GM21390 (cell line): ENCODE results near the gene TMEM117.
"Not testable (repeated sequence)": the region's sequence is repeated elsewhere in the genome, so short reads cannot be mapped to it uniquely, and the experiment has no call there.

Experiments
- ATAC-seq: cut with Tn5 transposase; IDR thresholded peaks from one replicate; pipeline ENCODE4 v1.9.1; 2021; ENCODE audit not compliant: unreplicated experiment

The TMEM117 gene

DNA sequence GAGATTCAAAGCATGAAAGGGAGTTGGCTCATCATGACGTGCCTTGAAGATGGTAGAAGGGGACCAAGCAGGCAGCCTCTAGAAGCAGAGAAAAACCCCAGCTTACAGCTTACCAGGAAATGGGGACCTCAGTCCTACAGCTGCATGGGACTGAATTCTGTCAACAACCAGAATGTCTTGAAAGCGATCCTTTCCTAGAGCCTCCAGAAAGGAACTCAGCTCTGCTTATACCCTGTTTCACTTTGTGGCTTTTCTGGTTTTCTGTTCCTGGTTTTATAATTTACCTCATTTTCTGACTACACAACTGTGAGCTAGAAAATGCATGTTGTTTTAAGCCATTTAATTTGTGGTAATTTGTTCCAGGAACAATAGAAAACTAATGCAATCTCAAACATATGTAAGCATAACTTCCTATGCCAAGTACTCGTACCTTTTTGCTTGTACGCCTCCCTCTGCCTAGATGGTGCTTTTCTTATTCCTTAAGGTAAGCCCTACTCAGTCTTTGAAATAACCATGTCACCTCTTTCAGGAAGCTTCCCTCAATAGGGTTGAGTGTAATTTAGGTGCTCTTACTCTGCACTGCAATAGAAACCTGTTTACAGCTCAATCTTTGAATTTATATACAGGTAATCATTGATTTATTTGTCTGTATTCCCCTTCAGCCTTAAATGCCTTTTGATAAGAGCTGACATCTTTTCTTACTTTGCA is 348.8 kb downstream of the TMEM117 start:
- ATAC-seq = peak; percentile 94

DNA sequence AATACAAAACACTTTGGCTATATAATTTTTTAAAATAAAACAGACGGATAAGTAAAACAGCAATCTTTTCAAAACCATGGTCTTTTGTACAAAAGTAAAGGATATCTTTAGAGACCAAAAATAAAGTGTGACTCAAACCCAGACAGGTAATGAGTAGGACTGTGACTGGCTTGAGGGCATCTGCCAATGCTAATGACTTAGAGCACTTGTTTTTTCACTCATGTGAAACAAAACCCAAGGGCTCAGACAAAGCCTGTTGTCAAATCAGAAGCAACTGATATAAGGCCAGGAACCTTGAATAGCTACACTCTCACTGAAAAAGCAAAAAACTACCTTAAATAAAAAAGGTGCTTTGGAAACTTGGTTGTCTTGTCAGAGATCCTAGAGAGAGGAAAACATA is 357.4 kb downstream of the TMEM117 start:
- ATAC-seq = peak; percentile 98

DNA sequence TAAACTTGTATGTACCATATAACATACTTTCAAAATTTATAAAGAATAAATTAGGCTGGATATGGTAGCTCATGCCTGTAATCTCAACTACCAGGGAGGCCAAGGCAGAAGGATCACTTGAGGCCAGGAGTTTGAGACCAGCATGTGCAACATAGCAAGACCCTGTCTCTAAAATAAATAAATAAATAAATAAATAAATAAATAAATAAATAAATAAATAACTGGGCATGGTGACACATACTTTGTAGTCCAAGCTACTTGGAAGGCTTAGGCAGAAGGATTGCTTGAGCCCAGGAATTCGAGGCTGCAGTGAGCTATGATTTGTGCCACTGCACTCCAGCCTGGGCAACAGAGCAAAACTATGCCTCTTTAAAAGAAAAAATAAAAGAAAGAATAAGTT is 359.8 kb downstream of the TMEM117 start:
- ATAC-seq = not testable (repeated sequence)

DNA sequence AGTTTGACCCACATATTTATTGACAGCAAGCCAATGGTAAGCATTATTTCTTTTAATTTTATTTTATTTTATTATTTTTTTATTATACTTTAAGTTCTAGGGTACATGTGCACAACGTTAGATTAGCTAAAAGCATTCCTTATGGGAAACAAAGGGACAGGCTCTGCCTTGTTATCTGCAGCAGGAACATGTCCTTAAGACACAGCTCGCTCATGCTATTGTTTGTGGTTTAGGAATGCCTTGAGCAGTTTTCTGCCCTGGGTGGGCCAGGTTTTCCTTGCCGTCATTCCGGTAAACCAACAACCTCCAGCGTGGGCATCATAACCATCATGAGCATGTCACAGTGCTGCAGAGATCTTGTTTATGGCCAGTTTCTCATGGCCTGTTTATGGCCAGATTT is 370.2 kb downstream of the TMEM117 start:
- ATAC-seq = no peak

DNA sequence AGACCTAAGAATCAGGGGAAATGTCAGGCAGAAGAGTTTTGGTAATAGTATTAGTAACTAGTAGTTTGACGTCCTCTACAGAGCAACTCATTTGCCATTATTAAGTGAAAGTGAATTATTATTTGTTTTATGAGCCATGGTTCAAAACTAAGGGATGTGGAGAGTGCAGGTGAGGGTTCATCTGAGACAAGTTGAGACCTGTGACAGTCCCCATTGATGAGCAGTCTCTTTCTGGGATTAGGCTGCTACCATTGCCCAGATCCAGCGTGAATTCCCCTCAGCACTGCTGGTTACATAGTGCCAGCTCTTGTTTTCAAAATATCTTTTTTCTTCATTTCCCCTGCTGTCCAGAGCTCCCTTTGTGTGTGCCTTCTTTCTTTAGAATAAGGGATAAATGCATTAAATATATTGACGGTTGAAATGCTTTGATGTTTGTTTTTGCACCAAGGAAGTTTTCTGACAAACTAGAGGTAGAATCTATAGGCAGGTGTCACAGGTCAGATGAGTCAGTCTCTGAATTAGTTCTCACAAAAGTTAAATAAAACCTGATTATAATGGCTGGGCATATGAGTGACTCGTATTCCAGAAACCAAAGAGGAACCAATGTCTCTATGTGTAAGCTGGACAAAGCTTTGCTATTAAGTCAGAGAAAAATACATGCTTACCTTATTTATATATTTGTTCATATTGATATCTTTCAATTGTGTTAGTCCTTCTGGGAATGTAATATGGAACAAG is 381.4 kb downstream of the TMEM117 start:
- no peak for ATAC-seq

DNA sequence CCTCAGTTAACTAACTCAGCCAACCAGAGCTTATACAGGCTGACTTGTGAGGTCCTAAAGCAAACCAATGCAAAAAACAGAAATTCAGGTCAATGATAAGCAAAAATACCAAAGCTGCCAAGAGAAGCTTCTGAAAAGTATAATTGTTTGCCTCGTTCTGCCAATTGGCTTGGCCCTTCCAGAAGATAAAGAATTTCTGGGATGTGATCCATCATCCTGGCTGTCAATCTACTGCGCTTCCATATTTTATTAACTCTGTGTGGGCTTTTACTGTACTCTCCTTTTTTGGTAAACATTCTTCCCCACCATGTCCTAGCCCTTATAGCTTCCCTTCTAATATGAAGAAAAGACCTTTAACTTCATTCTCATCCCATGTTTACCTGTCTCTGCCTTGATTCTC is 387.9 kb downstream of the TMEM117 start:
- no peak for ATAC-seq

DNA sequence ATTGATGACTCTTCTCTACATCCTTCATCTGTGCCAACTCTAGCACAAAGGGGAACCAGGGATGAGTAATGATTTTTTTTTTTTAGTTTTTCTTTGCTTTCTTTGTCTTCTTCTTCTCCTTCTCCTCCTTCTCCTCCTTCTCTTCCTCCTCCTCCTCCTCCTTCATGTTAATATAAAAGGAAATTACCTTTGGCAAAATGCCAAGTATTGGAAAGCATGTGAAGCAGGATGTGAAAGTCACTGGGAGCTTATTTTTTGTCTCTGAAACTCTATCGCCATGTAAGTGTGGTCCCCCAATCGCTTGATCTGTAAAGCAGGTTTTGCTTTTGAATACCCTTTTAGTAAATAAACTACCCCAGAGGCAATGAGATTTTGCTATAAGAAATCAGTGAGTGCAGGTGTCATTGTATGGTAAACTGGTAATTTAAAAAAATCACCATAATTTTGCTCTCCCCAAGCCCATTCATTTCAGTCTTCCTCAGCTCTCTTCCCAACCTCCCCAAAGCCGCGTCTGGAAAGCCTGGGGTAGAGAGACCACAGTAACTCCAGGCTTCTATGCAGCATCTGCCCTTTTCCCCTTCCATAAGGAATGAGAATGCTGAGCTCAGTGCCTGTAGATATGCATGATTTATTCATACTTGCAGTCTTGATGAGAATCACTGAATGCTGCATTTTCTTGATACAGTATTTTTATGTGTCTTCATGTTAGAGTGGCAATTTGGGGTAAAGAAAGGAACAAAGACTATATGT is 388.7 kb downstream of the TMEM117 start:
- no peak for ATAC-seq

DNA sequence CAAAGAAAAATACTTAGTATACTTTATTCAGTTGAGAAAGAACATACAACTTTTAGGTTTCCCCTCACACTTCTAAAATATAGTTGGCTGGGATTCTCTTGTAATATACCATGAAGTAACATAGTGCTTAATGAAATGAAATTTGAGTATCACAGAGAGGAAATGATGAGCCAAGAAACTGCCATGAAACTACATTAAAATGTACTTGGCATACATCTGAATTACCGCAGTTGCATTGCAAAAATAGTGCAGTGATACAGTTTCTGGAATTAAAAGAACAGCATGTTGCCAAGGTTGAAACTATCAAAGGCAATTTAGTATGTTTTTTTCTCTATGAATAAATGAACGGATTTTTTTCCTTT is 389.2 kb downstream of the TMEM117 start:
- ATAC-seq = no peak

DNA sequence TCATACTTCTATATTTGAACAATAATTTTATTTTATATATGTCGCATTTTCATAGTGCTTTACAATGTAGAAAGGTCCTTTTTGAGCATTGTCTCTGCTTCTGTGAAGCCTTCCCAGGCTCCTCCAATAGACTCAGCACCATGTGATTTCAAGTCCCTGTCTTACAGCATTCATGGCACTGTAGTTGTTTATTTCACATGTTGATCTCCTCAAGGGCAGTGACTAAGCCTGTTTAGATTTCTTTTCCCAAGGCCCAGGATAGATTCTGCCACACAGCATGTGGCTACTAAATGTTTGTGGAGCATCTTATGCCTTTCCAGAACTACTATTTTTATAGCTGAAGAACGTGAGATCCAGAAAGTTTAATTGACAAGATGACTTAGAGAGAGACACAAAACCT is 391.7 kb downstream of the TMEM117 start:
- no peak for ATAC-seq

DNA sequence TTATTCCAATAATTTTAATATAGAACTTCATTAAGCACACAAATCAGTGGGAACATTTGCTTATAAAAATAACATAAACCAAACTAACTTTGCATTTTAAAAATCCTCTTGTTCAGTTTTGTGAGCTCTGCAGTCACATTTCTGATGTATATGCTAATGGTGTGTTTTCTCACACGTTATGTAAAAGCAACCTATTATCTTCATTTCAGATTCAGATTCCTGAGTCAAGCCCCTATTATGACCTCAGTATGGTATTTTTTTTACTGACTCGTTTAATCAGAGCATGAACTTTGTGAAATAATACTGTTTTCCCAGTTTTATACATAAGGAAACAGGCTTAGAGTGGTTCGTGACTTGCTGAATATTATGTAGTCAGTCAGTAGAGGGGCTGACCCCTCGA is 394.0 kb downstream of the TMEM117 start:
- ATAC-seq = no peak

DNA sequence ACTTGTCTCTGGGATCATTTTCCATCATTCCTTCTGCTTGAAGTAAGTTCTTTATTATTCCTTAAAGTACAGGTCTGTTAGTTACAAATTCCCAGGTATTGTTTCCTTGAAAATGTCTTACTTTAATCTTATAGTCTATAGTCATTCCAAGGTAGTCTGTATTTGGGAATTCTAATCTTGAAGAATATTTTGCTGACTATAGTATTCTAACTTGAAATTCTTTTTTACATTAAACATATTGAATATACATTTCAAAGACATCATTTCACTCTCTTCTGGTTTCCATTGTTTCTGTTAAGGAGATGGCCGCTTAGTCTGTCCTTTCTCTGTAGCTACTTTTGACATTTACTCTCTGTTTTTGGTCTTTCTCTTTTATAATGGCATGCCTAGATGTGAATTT is 399.8 kb downstream of the TMEM117 start:
- no peak for ATAC-seq

DNA sequence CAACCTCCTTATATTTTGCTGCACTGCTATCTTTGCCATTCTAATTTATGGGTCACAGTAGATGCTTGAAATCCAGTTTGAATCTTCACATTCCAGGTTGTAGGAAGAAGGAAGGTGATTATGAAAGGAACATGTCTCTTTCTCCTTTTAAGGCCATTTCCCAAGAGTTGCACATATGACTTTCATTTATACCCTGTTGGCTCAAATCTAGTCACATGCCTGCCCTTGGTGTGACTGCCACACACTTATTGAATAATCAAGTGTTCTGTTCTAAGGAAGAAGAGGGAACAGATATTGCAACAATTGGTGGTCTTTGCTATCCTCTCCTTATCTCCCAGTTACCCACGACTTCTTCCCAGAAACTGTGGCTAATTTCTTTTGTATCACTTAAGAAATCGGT is 404.3 kb downstream of the TMEM117 start:
- ATAC-seq = no peak

DNA sequence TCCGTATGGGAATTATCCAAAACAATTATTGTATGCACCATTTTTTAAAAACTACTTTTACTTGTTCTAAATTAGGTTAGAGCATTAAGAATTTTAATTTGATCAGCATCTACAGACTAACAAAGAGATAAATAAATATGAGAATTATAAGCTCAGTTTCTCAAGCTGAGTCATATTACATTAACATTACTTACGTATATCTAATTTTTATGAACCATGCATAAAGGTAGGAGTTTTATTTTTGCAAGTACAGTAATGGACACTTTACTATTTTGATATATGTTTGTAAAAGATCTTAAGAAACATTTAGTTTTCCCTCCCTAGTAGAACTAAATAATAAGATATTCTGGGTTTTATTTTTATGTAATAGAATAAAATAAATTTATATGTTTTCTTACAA is 410.1 kb downstream of the TMEM117 start:
- ATAC-seq = no peak

DNA sequence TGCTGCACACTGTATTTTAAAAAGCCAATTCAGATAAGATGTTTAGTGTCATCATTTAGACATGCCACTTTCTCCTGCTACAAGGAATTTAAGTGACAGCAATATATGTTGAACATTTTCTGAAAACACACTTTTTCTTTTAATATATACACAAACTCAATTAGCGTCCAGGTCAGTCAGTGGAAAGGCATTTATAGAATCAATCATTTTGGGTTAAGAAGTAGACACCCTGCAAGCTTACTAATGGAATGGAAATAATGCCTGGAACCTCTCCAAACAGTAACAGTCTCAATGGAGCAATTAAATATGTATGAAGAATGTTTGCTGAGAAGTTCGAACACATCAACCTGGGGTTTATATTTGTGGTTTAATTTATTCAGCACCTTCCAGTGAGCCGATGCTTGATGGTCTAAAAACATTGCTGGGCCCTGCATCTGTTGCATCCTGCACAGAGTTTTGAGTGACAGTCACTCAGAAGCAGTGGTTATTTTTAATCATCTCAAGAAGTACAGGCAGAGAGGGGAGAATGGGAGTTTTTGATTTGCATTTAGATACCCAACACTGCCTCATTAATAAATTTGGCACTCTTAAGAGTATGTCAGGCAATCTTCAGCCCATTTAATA is 410.7 kb downstream of the TMEM117 start:
- ATAC-seq = no peak

DNA sequence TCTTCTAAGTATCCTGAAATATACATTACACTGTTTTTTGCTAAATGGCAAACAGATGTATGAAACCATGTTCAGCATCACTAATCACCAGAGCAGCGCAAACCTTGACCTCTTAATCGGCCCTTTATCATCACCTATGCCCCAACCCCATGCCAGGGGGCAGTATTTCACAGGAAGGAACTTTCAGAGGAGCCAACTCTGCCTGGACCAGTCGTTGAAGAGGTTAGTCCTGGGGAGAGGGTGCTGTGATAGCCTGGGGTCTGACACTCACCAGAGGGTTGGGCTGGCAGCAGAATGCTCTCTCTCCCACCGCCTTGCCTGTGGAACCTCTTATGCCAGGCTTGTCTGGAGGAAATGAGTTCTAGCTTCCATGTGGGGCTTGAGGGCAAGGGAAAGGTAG is 411.7 kb downstream of the TMEM117 start:
- ATAC-seq = no peak

DNA sequence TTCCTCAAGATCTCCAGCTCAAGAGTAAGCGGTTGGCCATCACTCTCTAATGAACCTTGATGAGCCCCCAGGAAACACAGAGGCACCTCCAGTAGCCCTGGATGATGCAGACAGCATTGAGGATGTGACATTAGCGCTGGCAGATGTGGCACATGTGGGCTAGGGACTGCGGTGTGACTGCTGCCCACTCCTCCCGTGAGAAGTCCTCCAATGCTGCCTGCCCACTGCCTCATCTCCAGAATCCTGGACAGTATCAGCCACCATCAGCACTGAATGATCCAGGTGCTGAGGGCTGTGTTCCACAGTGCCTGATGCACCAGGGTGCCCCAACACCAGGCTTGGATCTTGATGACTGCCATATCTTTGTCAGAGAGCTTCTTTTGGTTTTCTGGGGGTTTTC is 412.6 kb downstream of the TMEM117 start:
- no peak for ATAC-seq

DNA sequence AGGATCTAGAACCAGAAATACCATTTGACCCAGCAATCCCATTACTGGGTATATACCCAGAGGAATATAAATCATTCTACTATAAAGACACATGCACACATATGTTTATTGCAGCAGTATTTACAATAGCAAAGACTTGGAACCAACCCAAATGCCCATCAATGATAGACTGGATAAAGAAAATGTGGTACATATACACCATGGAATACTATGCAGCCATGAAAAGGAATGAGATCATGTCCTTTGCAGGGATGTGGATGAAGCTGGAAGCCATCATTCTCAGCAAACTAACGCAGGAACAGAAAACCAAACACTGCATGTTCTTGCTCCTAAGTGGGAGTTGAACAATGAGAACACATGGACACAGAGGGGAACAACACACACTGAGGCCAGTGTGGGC is 414.6 kb downstream of the TMEM117 start:
- not testable (repeated sequence) for ATAC-seq

DNA sequence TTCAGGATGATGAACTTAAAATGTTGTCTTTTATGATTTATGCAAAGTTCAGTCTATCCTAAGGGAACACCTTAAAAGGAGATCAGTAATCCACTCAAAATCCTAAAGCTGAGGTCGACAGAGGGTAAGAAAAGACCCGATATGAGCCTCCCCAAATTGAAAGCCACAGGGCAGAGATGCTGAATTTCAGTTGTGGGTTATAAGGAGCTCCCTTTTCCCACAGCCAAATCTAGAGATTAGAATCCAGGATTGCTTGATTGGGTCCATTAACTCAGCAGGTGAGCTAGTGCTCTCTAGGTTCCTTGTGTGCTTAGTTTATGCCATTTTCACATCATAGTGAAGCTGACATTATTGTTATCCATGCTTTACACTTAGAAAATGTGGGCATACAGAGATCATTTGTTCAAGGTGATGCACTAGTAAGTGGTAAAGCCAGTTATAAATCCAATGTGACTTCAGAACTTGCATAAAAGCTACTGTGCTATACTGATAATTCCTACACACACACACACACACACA is 417.5 kb downstream of the TMEM117 start:
- no peak for ATAC-seq

DNA sequence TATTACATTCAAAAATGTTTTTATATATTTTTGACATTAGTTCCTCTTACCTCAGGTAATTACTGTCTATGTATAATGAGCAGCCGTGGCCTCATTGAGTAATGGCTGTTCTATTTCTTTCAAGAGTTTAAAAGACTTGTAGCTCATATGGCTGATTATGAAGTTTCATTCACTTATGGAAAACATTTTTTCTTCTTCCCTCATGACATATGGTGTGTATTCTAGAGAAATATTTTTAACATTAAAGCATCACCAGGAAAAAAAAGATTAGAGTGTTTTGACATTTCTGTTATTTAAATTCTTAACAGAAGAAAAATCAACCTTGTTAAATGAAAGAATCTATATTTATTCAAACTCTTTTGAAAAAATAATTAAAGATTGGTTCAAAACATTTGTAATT is 422.4 kb downstream of the TMEM117 start:
- no peak for ATAC-seq

DNA sequence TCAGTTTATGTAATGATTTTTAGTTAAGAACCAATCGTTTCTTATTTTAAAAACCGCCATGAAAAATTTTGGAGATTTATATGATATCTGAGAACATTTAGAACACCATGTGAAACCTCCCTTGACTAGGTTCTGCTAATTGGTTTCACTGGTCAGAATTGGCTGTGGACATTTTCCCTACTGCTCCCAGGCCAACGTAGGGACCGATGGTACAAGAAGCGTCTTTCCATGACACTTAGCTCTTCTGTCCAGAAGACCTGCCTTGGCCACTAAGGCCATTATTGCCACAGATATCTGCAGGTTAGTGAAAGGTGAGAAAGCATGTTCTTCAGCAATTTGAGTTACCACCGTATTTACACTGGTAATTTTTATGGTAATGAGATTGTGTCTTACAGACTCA is 424.0 kb downstream of the TMEM117 start:
- no peak for ATAC-seq

DNA sequence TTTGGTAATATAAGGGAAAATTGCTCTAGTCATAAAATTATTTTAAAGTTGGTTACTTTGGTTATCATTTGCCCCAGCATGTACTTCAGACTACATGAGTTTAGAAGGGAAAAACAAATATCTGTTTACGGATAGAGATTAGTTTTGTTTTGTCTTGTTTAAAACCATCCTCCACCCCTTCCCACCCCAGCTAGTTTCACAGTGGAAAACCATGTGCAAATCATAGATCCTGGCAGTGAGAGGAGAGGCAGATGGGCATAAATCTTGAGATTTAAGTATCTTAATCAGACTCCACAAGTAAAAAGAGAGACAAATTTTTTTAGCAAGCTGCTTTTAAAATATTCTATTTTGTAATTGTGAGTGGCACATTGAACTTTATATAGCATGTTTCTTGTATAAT is 424.7 kb downstream of the TMEM117 start:
- no peak for ATAC-seq
